Liver (tissue), 3 donors: ENCODE results near the gene SULT6B1.

Experiments
- ATF3 ChIP-seq: IDR thresholded peaks from 2 replicates; pipeline ENCODE4 v1.6.1; 2016; ENCODE audit warnings: antibody characterized with exemption
- CTCF ChIP-seq: fragments of 150-350 bp; IDR thresholded peaks from 2 replicates; pipeline ENCODE4 v1.5.1; 2017; ENCODE audit warnings: improper control_type of control experiment, low read depth, low read length; ENCODE audit not compliant: missing input control
- HNF4A ChIP-seq, 2 donors: conservative IDR thresholded peaks; 2 replicates each; pipeline ENCODE4 v1.6.1; 2016; ENCODE audit warnings: antibody characterized with exemption in 2 of 2, mild to moderate bottlenecking in 2 of 2
- JUND ChIP-seq, 2 donors: IDR thresholded peaks; 2 replicates each; pipeline ENCODE4 v1.6.1; 2016; ENCODE audit warnings: antibody characterized with exemption in 2 of 2
- MAX ChIP-seq: IDR thresholded peaks from 2 replicates; pipeline ENCODE4 v1.6.1; 2016; ENCODE audit warnings: antibody characterized with exemption
- NR2F2 ChIP-seq: IDR thresholded peaks from 2 replicates; pipeline ENCODE4 v1.6.1; 2016; ENCODE audit warnings: antibody characterized with exemption
- RAD21 ChIP-seq, 2 donors: IDR thresholded peaks; 2 replicates each; pipeline ENCODE4 v1.6.1; 2016; ENCODE audit warnings: antibody characterized with exemption in 2 of 2, mild to moderate bottlenecking in 2 of 2
- REST ChIP-seq: IDR thresholded peaks from 2 replicates; pipeline ENCODE4 v1.6.1; 2016; ENCODE audit warnings: antibody characterized with exemption, mild to moderate bottlenecking
- SP1 ChIP-seq: IDR thresholded peaks from 2 replicates; pipeline ENCODE4 v1.6.1; 2018; ENCODE audit warnings: antibody characterized with exemption, mild to moderate bottlenecking
- donor health status: healthy.
- donor health status: healthy.

GRCh38 chr2:37189452-37190153, 1.1 kb upstream of the SULT6B1 start:
- TF ChIP-seq CTCF (no peak), MAX (no peak), NR2F2 (no peak), REST (no peak), SP1 (no peak), ATF3 (no peak), HNF4A (conservative IDR thresholded peaks at IDR 0.05) (no peak), RAD21 (IDR thresholded peaks at IDR 0.05) (no peak), JUND (IDR thresholded peaks at IDR 0.05) (no peak)
